GM18502 (cell line): Measurements from ENCODE around the gene FOXD4L1.
"Not testable (repeated sequence)": the region's sequence is repeated elsewhere in the genome, so short reads cannot be mapped to it uniquely, and the experiment has no call there.

Experiments
- ATAC-seq: cut with Tn5 transposase; IDR thresholded peaks from one replicate; pipeline ENCODE4 v1.9.1; 2021; ENCODE audit warnings: mild to moderate bottlenecking; ENCODE audit not compliant: unreplicated experiment, poor library complexity

Gene FOXD4L1

GRCh38 chr2:113498365-113498764 is at the start of gene FOXD4L1:
Gene FOXD4L1 (plus strand): TSS chr2:113498665. CDS start chr2:113499257, 592 bp downstream.
- ATAC-seq: not testable (repeated sequence)

DNA sequence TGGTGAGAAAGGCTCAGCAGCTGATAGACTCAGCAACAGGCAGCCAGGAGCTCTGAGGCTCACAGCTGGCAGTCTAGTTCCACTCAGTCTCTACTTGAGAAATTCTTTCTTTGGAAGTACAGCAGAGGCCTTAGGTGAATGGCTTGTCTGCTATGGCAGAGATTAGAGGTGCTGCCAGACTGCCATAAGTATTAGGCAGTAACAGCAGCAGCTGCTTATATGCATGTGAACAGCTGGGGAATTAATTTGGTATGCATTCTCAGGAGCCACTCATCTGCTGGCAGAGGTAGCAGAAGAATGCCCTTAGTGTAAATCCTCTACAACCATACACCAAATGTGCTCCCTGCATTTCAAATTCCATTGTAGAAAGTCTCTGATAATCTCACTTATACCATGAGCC is 32.7 kb upstream of the FOXD4L1 start:
- ATAC-seq: not testable (repeated sequence)

GRCh38 chr2:113476688-113477368 is 21.6 kb upstream of the FOXD4L1 start:
- ATAC-seq: not testable (repeated sequence)

- not testable (repeated sequence) for ATAC-seq
Measured at GRCh38 chr2:113496527-113496926, 1.9 kb upstream of the FOXD4L1 start.

DNA sequence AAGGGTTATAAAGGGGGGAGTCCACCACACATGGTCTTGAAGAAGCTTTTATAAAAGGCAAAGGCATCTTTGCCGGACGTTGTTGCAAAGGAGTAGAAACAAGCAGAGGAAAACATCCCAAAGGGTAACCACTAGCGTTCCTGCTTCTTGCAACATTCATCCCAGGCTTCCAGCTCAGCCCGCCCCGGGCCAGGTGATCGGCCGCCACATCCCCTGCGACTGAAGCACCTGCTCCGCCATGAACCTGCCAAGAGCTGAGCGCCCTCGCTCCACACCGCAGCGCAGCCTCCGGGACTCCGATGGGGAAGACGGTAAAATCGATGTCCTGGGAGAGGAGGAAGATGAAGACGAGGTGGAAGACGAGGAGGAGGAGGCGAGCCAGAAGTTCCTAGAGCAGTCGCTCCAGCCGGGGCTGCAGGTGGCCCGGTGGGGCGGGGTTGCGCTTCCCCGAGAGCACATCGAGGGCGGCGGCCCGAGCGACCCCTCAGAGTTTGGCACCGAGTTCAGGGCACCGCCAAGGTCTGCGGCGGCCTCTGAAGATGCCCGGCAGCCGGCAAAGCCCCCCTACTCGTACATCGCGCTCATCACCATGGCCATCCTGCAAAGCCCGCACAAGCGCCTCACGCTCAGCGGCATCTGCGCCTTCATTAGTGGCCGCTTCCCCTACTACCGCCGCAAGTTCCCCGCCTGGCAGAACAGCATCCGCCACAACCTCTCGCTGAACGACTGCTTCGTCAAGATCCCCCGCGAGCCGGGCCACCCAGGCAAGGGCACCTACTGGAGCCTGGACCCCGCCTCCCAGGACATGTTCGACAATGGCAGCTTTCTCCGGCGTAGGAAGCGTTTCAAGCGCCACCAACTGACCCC is 787 bp downstream of the FOXD4L1 start:
- not testable (repeated sequence) for ATAC-seq

DNA sequence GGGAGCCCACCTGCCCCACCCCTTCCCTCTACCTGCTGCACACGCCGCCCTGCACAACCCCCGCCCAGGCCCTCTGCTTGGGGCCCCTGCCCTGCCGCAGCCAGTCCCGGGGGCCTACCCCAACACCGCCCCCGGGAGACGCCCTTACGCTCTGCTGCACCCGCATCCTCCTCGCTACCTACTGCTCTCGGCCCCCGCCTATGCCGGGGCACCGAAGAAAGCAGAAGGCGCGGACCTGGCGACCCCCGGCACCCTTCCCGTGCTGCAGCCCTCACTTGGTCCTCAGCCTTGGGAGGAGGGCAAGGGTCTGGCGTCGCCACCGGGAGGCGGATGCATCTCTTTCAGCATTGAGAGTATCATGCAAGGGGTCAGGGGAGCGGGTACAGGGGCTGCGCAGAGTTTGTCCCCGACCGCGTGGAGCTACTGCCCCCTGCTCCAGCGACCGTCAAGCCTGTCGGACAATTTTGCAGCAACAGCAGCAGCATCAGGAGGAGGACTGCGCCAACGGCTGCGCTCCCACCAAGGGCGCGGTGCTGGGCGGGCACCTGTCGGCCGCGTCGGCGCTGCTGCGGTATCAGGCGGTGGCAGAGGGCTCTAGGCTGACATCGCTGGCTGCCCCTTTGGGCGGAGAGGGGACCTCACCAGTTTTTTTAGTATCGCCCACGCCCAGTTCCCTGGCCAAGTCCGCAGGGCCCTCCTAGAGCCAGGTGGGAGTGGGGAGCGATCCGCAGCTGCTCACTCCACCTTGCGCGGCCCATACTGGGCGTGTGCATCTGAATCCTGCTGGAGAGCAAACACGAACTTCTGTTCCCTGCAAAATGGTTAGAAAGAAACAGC is 1.6 kb downstream of the FOXD4L1 start:
- ATAC-seq: not testable (repeated sequence)

GRCh38 chr2:113500723-113501038 is 2.2 kb downstream of the FOXD4L1 start:
- ATAC-seq: not testable (repeated sequence)

GRCh38 chr2:113502216-113503093 is 4.0 kb downstream of the FOXD4L1 start:
- peak; percentile 20 for ATAC-seq

DNA sequence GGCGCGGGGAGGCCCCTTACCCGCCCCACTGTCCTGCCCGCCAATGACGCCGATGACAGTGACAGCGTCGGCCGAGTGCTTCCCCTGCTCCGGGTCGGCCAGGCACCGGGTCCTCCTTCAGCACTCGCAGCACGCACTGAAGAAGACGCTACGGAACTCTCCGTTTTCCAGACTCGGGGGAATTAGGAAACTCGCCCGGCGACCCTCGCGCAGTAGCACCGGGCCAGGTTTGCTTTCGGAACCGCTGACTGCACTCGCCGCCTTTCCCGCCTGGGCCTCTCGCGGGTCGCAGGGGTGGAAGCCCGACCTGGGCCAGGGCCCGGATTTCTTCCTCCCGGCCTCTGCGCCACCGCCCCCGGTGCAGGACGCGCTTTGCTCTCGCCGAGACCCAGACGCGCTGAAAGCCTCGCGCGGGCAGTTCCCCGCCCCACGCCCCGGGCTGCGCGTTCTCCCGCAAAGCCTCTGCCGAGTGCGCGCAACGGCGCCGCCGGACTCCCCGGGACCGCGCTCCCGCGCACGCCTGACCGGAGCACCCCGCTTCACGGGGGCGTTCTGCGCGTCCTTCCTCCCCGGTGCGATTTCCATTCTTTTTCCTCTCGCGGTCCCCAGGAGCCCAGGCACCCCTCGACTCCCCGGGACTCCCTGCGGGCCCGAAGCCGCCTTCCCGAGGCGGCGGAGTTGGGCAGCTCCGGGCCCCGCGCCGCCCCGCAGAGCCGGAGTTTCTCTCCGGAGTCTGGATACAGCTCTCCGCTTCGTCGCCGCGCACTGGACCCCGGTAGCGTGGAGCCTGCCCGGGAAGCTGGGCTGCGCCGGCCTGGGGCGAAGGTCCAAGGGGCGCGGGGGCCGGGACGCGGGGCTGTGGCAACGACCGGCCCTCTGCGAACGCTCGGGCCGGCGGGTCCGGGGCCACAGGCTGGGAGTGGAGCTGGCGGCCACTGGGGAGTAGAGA is 4.9 kb downstream of the FOXD4L1 start:
- ATAC-seq: peak; percentile 54

- ATAC-seq: not testable (repeated sequence)
Measured at GRCh38 chr2:113504081-113504480, 5.6 kb downstream of the FOXD4L1 start.

GRCh38 chr2:113507394-113508140 is 9.1 kb downstream of the FOXD4L1 start:
- not testable (repeated sequence) for ATAC-seq

DNA sequence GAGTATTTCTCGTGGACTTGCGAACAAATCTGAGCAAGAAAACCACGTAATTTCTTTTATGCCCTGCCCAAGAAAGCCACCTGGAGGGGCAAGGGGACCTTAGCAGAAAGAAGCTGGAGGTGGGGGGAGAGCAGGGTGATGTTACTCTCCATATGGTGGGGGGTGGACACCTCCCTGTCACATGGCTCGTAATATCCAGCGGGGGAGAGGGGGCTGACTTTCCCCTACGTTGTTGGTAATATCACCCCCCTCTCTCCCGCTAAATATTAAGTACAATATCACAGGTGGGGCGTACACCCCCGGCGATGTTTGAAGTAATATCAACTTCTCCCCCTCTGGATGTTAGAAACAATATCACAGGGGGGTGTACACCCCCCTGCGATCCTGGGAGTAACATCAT is 9.7 kb downstream of the FOXD4L1 start:
- not testable (repeated sequence) for ATAC-seq

DNA sequence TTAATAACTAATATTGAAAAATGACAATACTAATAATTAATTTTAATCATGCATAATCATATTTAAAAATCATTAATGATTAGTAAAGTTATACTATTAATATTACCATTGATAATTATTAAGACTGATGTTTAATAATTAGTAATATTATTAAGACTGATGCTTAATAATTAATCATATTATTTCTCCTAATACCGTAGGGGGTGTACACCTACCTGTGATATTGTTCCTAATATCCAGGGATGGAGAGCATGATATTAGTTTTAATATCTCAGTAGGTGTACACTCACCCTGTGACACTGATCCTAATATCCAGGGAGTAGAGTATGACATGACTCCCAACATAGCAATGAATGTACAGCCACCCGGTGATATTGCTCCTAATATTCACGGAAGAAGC is 12.4 kb downstream of the FOXD4L1 start:
- ATAC-seq: not testable (repeated sequence)

- not testable (repeated sequence) for ATAC-seq
Measured at GRCh38 chr2:113511859-113512258, 13.4 kb downstream of the FOXD4L1 start.

DNA sequence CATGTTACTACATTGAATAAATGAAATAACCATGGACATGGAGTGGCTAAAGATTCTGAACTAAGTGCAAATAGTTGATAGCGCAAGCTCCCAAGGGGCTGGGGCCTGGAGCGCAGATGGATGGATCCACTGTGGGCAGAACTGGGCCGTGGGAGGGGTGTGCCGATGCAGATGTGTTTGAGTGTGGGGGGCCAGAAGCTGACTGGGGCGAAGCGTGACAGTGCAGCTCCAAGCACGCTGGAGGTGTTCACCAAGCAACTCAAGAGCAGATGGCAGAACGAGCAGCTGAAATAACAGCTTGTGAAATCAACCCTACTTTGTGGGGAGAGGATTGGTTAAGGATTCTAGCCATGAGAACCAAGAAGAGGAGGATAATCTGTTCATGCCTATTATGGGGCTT is 17.0 kb downstream of the FOXD4L1 start:
- ATAC-seq: not testable (repeated sequence)

DNA sequence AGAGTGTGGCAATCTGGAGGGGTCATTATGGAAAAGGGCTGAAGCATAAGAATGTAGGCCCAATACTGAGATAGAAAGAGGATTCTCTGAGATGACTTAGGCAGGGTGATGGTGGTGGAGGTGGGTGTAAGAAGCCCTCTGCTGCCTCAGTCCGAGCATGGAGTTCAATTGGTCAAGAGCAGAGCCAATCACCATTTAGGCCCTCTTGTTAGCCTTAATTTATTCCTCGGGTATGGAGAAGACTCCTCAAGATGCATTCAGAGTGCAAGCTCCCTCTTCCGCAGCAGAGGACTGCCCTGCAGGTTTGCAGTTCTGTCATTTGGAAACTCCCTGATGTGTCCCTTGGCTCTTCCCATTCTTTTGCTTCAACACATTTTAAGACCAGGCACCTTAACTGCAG is 17.5 kb downstream of the FOXD4L1 start:
- ATAC-seq: not testable (repeated sequence)

DNA sequence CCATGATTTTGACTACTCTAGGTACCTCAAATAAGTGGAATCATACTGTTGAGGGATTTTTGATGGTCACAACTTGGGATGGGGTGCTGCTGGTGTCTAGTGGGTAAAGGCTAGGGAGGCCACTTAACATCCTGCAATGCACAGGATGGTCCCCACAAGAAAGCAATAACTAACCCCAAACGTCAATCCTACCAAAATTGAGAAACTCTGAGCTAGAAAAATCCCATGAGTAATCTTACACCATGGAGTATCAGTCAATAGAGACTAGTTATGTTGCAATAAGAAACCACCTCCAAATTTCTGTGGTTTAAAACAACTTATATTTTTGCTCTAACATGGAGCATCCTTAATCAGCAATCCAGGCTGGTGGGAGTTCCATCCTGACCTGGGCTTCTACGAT is 18.6 kb downstream of the FOXD4L1 start:
- ATAC-seq: not testable (repeated sequence)

DNA sequence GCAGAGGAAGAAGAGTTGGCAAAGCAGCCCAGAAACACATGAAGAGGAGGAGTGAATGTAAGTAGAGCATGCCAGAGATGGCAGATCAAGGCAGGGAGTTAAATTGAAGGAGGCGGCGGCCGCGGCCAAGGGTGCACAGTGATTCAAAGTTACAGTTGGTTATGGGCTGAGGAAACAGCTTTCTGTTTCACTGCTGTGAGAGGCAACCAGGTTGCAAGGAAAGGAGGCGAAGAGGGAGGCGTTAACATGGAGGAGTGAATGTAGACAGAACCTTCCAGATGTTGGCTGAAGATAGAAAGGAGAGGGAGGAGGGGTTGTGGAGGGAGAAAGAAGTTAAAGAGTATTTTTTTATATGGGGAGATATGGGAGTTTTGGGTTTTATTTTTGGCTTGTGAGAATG is 22.4 kb downstream of the FOXD4L1 start:
- ATAC-seq: not testable (repeated sequence)
